GM12878 (cell line): Measurements from ENCODE around the gene POR. TPM values are rescaled to one million over a fixed set of nuclear protein-coding genes. Genes with fewer than 3 reads are reported as not detected.

ENCODE experiments used
- ATAC-seq: fragments of 200-7000 bp; cut with Tn5 transposase; 3 replicates; pipeline ENCODE4 v1.9.1; 2020; ENCODE audit warnings: mild to moderate bottlenecking, moderate library complexity
- BruUV-seq: library from RNA; stranded (reverse); fragments of 400-500 nt; replicated peaks from 2 replicates; lab custom pipeline; 2021; lab: Mats Ljungman, UMichigan
- CTCF ChIA-PET: fragments of 300-600 bp; sonication (Branson Sonifier 250); formaldehyde crosslinking; extraction: SDS; loops from one replicate; lab custom pipeline; 2021; ENCODE audit warnings: inconsistent platforms; lab: Yijun Ruan, JAX
- POLR2A ChIA-PET: fragments of 350-600 bp; formaldehyde crosslinking; extraction: SDS; loops from one replicate; lab custom pipeline; 2021; ENCODE audit warnings: inconsistent platforms; lab: Charles Lee
- RAD21 ChIA-PET: fragments of 300-600 bp; sonication (Branson Sonifier 250); formaldehyde crosslinking; loops from one replicate; lab custom pipeline; 2023; ENCODE audit warnings: antibody characterized with exemption; ENCODE audit not compliant: unreplicated experiment; lab: Charles Lee
- SMC1A ChIA-PET: fragments of 300-600 bp; sonication (Branson Sonifier 250); formaldehyde crosslinking; loops from one replicate; lab custom pipeline; 2023; ENCODE audit not compliant: unreplicated experiment, uncharacterized antibody; lab: Charles Lee
- DNase-seq: peaks from one replicate; pipeline ENCODE4 v3.0.0-alpha.2; 2011; ENCODE audit warnings: low read depth, low spot score
- FAIRE-seq: peaks from 3 replicates; lab custom pipeline; 2011; peaks lifted over from hg19 to GRCh38; lab: Jason Lieb, UNC
- H2AFZ ChIP-seq: 2 replicates; pipeline ENCODE4 v1.6.0; 2011; ENCODE audit warnings: low read depth, low read length, control low read depth; ENCODE audit not compliant: control insufficient read depth
- H3K27ac ChIP-seq: 2 replicates; pipeline ENCODE4 v1.5.1; 2011; ENCODE audit warnings: control low read depth; ENCODE audit not compliant: control insufficient read depth, insufficient read depth
- H3K27me3 ChIP-seq, 2 experiments: replicated peaks in 1 of 2; 2 replicates each; pipeline versions ENCODE4 v1.6.0 to v1.6.1; 2011; ENCODE audit warnings: low read length in 1 of 2; ENCODE audit not compliant: control insufficient read depth in 2 of 2, insufficient read depth in 2 of 2
- H3K36me3 ChIP-seq, 2 experiments: 2 replicates each; pipeline ENCODE4 v1.5.1; 2011; ENCODE audit warnings: low read length in 1 of 2; ENCODE audit not compliant: control insufficient read depth in 2 of 2, insufficient read depth in 2 of 2
- H3K4me1 ChIP-seq: 2 replicates; pipeline ENCODE4 v1.6.1; 2011; ENCODE audit warnings: mild to moderate bottlenecking, low read length, moderate library complexity, mixed read lengths; ENCODE audit not compliant: control insufficient read depth, insufficient read depth
- H3K4me2 ChIP-seq: 2 replicates; pipeline ENCODE4 v1.6.0; 2011; ENCODE audit warnings: control low read depth; ENCODE audit not compliant: control insufficient read depth, insufficient read depth
- H3K4me3 ChIP-seq: fragments of 200-600 bp; sonication (generic); 2 replicates; pipeline ENCODE4 v1.5.1; 2016
- H3K79me2 ChIP-seq: 2 replicates; pipeline ENCODE4 v1.6.0; 2011; ENCODE audit warnings: low read length; ENCODE audit not compliant: control insufficient read depth, insufficient read depth
- H3K9ac ChIP-seq: 2 replicates; pipeline ENCODE4 v1.8.0; 2011; ENCODE audit warnings: low read length, control low read depth, mixed read lengths; ENCODE audit not compliant: control insufficient read depth, insufficient read depth
- H3K9me3 ChIP-seq: replicated peaks from 3 replicates; pipeline ENCODE4 v1.5.1; 2011; ENCODE audit warnings: mild to moderate bottlenecking, low read length; ENCODE audit not compliant: control insufficient read depth, insufficient read depth
- H4K20me1 ChIP-seq: 2 replicates; pipeline ENCODE4 v1.6.0; 2011; ENCODE audit not compliant: control insufficient read depth, insufficient read depth
- BCL11A ChIP-seq: IDR thresholded peaks from 2 replicates; pipeline ENCODE4 v1.6.1; 2011; ENCODE audit warnings: low read depth, low read length
- BMI1 ChIP-seq: fragments of 450-650 bp; IDR thresholded peaks from 2 replicates; pipeline ENCODE4 v1.6.1; 2016; ENCODE audit warnings: mild to moderate bottlenecking, moderate library complexity, borderline replicate concordance
- CREM ChIP-seq: IDR thresholded peaks from 2 replicates; pipeline ENCODE4 v1.6.1; 2014; ENCODE audit warnings: antibody characterized with exemption, low read depth
- HCFC1 ChIP-seq: fragments of 150-350 bp; IDR thresholded peaks from 2 replicates; pipeline ENCODE4 v1.6.1; 2014; ENCODE audit warnings: low read length
- MEF2B ChIP-seq: fragments of 450-650 bp; IDR thresholded peaks from 2 replicates; pipeline ENCODE4 v1.6.1; 2018; ENCODE audit warnings: mild to moderate bottlenecking, moderate library complexity; ENCODE audit not compliant: partially characterized antibody, poor library complexity, severe bottlenecking
- RAD51 ChIP-seq: fragments of 450-650 bp; IDR thresholded peaks from 2 replicates; pipeline ENCODE4 v1.6.1; 2016; ENCODE audit warnings: moderate library complexity, mild to moderate bottlenecking, inconsistent platforms
- RELA ChIP-seq: fragments of 450-650 bp; IDR thresholded peaks from 2 replicates; pipeline ENCODE4 v1.8.0; 2014; ENCODE audit warnings: borderline replicate concordance; ENCODE audit not compliant: partially characterized antibody
- STAT1 ChIP-seq: fragments of 450-650 bp; conservative IDR thresholded peaks from 2 replicates; pipeline ENCODE4 v1.6.1; 2014; ENCODE audit warnings: antibody characterized with exemption, mild to moderate bottlenecking
- ZNF622 ChIP-seq: fragments of 450-650 bp; IDR thresholded peaks from 2 replicates; pipeline ENCODE4 v1.6.1; 2017; ENCODE audit warnings: mild to moderate bottlenecking, inconsistent platforms
- WGBS: methylation state at CpG from one replicate; pipeline ENCODE4 v1.1.6; 2016; ENCODE audit warnings: low lambda C conversion rate; ENCODE audit not compliant: insufficient replicate concordance, insufficient coverage; ENCODE audit errors: missing lambda C conversion rate; 5-methylcytosine and 5-hydroxymethylcytosine counted together
- in situ Hi-C: fragments of 300-500 bp; cut with MboI; formaldehyde crosslinking; loops from 9 replicates; pipeline ENCODE4 v1.14.3; 2018; ENCODE audit warnings: mixed read lengths
- intact Hi-C: fragments of 100-400 bp; cut with micrococcal nuclease; formaldehyde crosslinking; loops from one replicate; pipeline ENCODE4 v1.14.2; 2022; ENCODE audit not compliant: unreplicated experiment
- polyA plus RNA-seq, 11 experiments: library from polyadenylated mRNA; depleted of rRNA in 4 of 11; unstranded in 6 of 11; stranded (reverse) in 5 of 11; fragments of >200 nt; fragmentation: Nextera tagmentation in 4 of 11; fragmentation: Illumina TruSeq in 1 of 11; extraction: Ambion mirVana in 4 of 11; extraction: Trizol in 1 of 11; gene quantifications; 1 replicate in 1 of 11; 2 replicates in 10 of 11; pipeline versions ENCODE4 v1.2.1 to v1.2.3, GENCODE V29; 2011 to 2016; ENCODE audit warnings: inconsistent platforms in 2 of 11, missing spikeins in 2 of 11, low read depth in 1 of 11
- total RNA-seq, 4 experiments: library from RNA; depleted of rRNA in 3 of 4; stranded (reverse); fragments of >200 nt in 3 of 4; fragmentation: Illumina TruSeq in 1 of 4; extraction: Trizol in 1 of 4; gene quantifications; 2 replicates each; pipeline versions ENCODE4 v1.2.1 to v1.2.3, GENCODE V29; 2013 to 2021
- TF ChIP-seq, protein P1 (sequence below): IDR thresholded peaks from 2 replicates; pipeline ENCODE4 v1.6.1; 2012; ENCODE audit warnings: mild to moderate bottlenecking, low read depth, low read length
- TF ChIP-seq, protein P2 (sequence below): fragments of 450-650 bp; IDR thresholded peaks from 2 replicates; pipeline ENCODE4 v1.6.1; 2017; ENCODE audit warnings: borderline replicate concordance

The POR gene
- total and polyA plus RNA-seq, 10 of the 15 experiments (the other 5 are each of a cell fraction or from before 2014, with no cell fraction given) = 2.2 to 75.8 (median 35.9) TPM

DNA sequence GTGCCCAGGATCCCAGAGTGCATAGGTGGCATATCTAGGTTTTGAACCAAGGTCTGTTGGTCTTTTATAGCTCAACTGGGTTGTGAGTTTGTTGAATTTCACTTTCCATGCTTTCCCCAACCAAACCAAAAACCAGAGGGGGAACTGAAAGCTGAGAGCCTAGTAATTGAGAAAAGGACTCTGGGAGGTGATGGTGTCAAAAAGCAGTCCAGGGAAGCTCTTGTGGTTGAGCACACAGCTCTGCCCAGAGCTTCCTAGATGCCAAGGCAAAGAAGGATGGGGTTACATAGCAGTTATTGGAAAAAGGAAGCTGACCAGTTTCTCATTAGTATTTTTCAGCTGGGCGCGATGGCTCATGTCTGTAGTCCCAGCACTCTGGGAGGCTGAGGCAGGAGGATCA, 9.9 kb downstream of the POR start (continued):
- TF ChIP-seq, protein P1, sequence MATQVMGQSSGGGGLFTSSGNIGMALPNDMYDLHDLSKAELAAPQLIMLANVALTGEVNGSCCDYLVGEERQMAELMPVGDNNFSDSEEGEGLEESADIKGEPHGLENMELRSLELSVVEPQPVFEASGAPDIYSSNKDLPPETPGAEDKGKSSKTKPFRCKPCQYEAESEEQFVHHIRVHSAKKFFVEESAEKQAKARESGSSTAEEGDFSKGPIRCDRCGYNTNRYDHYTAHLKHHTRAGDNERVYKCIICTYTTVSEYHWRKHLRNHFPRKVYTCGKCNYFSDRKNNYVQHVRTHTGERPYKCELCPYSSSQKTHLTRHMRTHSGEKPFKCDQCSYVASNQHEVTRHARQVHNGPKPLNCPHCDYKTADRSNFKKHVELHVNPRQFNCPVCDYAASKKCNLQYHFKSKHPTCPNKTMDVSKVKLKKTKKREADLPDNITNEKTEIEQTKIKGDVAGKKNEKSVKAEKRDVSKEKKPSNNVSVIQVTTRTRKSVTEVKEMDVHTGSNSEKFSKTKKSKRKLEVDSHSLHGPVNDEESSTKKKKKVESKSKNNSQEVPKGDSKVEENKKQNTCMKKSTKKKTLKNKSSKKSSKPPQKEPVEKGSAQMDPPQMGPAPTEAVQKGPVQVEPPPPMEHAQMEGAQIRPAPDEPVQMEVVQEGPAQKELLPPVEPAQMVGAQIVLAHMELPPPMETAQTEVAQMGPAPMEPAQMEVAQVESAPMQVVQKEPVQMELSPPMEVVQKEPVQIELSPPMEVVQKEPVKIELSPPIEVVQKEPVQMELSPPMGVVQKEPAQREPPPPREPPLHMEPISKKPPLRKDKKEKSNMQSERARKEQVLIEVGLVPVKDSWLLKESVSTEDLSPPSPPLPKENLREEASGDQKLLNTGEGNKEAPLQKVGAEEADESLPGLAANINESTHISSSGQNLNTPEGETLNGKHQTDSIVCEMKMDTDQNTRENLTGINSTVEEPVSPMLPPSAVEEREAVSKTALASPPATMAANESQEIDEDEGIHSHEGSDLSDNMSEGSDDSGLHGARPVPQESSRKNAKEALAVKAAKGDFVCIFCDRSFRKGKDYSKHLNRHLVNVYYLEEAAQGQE = no peak
- no peak for TF ChIP-seq RAD51
- TF ChIP-seq RELA = no peak
- TF ChIP-seq, all 136 proteins: peak for 5

DNA sequence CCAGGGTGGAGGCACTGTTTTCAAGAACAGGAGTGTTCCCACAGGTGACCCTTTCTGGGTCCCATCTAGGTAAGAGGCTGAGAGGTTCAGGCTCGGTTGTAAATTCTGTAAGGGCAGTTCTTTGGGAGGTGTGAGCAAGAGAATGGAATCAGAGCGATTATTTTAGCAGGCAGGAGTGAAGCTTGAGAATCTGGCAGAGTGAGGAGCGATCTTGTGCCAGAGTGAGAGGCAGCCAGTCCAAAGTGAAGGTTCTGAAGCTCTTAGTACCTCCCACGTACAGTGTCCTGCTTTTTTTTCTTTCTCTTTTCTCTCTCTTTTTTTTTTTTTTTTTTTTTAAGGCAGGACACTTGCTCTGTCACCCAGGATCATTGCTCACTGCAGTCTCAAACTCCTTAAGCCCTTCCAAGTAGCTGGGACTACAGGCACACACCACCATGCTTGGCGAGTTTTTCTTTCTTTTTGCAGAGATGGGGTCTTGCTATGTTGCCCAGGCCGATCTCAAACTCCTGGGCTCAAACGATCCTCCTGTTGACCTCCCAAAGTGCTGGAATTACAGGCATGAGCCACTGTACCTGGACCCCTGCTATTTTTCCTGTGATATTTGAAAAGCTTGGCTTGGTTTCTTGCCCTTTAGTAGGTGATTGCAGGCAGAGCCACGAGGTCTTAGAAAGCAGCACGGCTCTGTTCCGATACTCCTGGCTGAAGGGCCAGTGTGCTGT, 10.9 kb downstream of the POR start:
- ATAC-seq (no peak), DNase-seq (no peak), FAIRE-seq (no peak)
- Histone ChIP-seq H3K79me2 (peaks cover 23% of the 10 kb centered on the region), H3K36me3 (no peaks in the 10 kb centered on the region), H4K20me1 (no peaks in the 10 kb centered on the region), H3K27me3 (no peaks in the 10 kb centered on the region), H3K4me3 (no peak overlapping the region), H2AFZ (no peak overlapping the region), H3K9ac (no peak overlapping the region), H3K4me2 (no peak overlapping the region), H3K9me3 (no peaks in the 10 kb centered on the region), H3K4me1 (peaks cover 36% of the 10 kb centered on the region), H3K27ac (no peak overlapping the region)
- intact Hi-C loops = no loop called here
- in situ Hi-C loops = no loop called here
- WGBS = 91% methylated on average over 10 of the region's 10 CpGs
- TF ChIP-seq HCFC1 (no peak), ZNF622 (no peak), CREM (no peak), MEF2B (no peak), BCL11A (no peak), BMI1 (no peak), STAT1 (no peak)
- TF ChIP-seq, protein P2, sequence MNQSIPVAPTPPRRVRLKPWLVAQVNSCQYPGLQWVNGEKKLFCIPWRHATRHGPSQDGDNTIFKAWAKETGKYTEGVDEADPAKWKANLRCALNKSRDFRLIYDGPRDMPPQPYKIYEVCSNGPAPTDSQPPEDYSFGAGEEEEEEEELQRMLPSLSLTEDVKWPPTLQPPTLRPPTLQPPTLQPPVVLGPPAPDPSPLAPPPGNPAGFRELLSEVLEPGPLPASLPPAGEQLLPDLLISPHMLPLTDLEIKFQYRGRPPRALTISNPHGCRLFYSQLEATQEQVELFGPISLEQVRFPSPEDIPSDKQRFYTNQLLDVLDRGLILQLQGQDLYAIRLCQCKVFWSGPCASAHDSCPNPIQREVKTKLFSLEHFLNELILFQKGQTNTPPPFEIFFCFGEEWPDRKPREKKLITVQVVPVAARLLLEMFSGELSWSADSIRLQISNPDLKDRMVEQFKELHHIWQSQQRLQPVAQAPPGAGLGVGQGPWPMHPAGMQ = no peak
- SMC1A ChIA-PET = interaction anchor here (1.6 kb wide), 1 partner anchor 10 kb away, joined by 8 read pairs; no protein-coding TSS in a partner anchor
- CTCF ChIA-PET = interaction anchor here (0.8 to 1.4 kb wide), 4 partner anchors 10 to 93 kb away, joined by 3 to 5 read pairs (median 4); partner anchors contain the start of gene RHBDD2
- POLR2A ChIA-PET = interaction anchor here (0.8 to 2.7 kb wide), 2 partner anchors 11 to 20 kb away, joined by 3 to 17 read pairs; partner anchors contain the start of gene POR
- RAD21 ChIA-PET = interaction anchor here (1.4 kb wide), 1 partner anchor 10 kb away, joined by 3 read pairs; the partner anchor contains the start of gene POR
- no TSS peak for BruUV-seq
